Activated CD8-positive, alpha-beta T cell treated with anti-CD3 and anti-CD28 coated beads, Interleukin-2, amount 10 ng/mL, durations not matched to agents 7 days and 5 days (primary cell): ENCODE measurements around the gene TACR2. TPM values are rescaled to one million over a fixed set of nuclear protein-coding genes. Genes with fewer than 3 reads are reported as not detected.

Source experiments
- ATAC-seq: fragments of 150-1000 bp; cut with Tn5 transposase; one replicate; pipeline ENCODE4 v1.10.0; 2021; ENCODE audit warnings: moderate library complexity
- CTCF ChIA-PET: fragments of 350-600 bp; sonication (Branson Sonifier 250); formaldehyde crosslinking; loops from one replicate; lab custom pipeline; 2021; ENCODE audit warnings: antibody characterized with exemption; lab: Charles Lee
- POLR2A ChIA-PET: fragments of 350-600 bp; sonication (Branson Sonifier 250); formaldehyde crosslinking; loops from one replicate; lab custom pipeline; 2021; ENCODE audit warnings: antibody characterized with exemption; lab: Charles Lee
- DNase-seq: peaks from one replicate; pipeline ENCODE4 v3.0.0-alpha.2; 2020
- H3K27ac Mint-ChIP-seq: one replicate; pipeline ENCODE4 v1.8.0; 2021; ENCODE audit warnings: mild to moderate bottlenecking, mixed read lengths
- H3K27me3 Mint-ChIP-seq: one replicate; pipeline ENCODE4 v1.8.0; 2021; ENCODE audit warnings: low read depth, mixed read lengths
- H3K36me3 Mint-ChIP-seq: one replicate; pipeline ENCODE4 v1.8.0; 2021; ENCODE audit warnings: low read depth, mixed read lengths
- H3K4me1 Mint-ChIP-seq: one replicate; pipeline ENCODE4 v1.8.0; 2021; ENCODE audit warnings: low read depth, mixed read lengths
- H3K4me3 Mint-ChIP-seq: one replicate; pipeline ENCODE4 v1.8.0; 2021; ENCODE audit warnings: mild to moderate bottlenecking, mixed read lengths
- H3K9me3 Mint-ChIP-seq: one replicate; pipeline ENCODE4 v1.8.0; 2022; ENCODE audit warnings: mixed read lengths; ENCODE audit not compliant: insufficient read depth
- total RNA-seq, 2 experiments: library from RNA; stranded (reverse); gene quantifications; one replicate each; pipeline ENCODE4 v1.2.3, GENCODE V29; 2021

The TACR2 gene
- total RNA-seq, 2 experiments from 2014 or later, result not detected

- no peak overlapping the region for H3K4me3 Mint-ChIP-seq
- ChIA-PET POLR2A (no interaction called here), CTCF (no interaction called here)
- no peak overlapping the region for H3K27ac Mint-ChIP-seq
- H3K36me3 Mint-ChIP-seq, result peaks cover 68% of the 10 kb centered on the region
- H3K4me1 Mint-ChIP-seq, result peaks cover 2% of the 10 kb centered on the region
- no peak for ATAC-seq
- no peak for DNase-seq
- no peaks in the 10 kb centered on the region for H3K27me3 Mint-ChIP-seq
- no peaks in the 10 kb centered on the region for H3K9me3 Mint-ChIP-seq
Measured at GRCh38 chr10:69382382-69383117, 34.2 kb downstream of the TACR2 start.

DNA sequence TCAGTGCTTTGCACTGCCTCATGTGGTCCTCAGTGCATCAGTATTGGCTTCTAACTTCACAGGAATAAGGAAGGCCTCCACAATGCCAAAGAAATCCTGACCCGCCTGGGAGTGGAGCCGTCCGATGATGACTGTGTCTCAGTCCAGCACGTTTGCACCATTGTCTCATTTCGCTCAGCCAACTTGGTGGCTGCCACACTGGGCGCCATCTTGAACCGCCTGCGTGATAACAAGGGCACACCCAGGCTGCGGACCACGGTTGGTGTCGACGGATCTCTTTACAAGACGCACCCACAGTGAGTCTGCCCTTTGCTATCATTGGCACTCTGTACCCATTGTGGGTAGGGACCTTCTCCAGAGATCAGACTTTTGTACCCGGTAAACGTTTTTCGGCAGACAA lies 36.9 kb downstream of the TACR2 start:
- peaks cover 4% of the 10 kb centered on the region for H3K4me1 Mint-ChIP-seq
- H3K9me3 Mint-ChIP-seq, result no peaks in the 10 kb centered on the region
- H3K4me3 Mint-ChIP-seq, result no peak overlapping the region
- DNase-seq (no peak), ATAC-seq (no peak)
- CTCF ChIA-PET, result interaction anchor here (1.2 kb wide), 1 partner anchor 13 kb away, joined by 6 read pairs; no protein-coding TSS in a partner anchor
- peaks cover 65% of the 10 kb centered on the region for H3K36me3 Mint-ChIP-seq
- H3K27ac Mint-ChIP-seq, result no peak overlapping the region
- H3K27me3 Mint-ChIP-seq, result no peaks in the 10 kb centered on the region
- POLR2A ChIA-PET, result no interaction called here

GRCh38 chr10:69377933-69378332 lies 38.8 kb downstream of the TACR2 start:
- Mint-ChIP-seq H3K9me3 (no peaks in the 10 kb centered on the region), H3K36me3 (peaks cover 60% of the 10 kb centered on the region), H3K4me1 (peaks cover 7% of the 10 kb centered on the region), H3K4me3 (no peak overlapping the region), H3K27me3 (no peaks in the 10 kb centered on the region), H3K27ac (peak overlapping the region; percentile 27)
- ATAC-seq (no peak), DNase-seq (no peak)
- ChIA-PET POLR2A (no interaction called here), CTCF (no interaction called here)

DNA sequence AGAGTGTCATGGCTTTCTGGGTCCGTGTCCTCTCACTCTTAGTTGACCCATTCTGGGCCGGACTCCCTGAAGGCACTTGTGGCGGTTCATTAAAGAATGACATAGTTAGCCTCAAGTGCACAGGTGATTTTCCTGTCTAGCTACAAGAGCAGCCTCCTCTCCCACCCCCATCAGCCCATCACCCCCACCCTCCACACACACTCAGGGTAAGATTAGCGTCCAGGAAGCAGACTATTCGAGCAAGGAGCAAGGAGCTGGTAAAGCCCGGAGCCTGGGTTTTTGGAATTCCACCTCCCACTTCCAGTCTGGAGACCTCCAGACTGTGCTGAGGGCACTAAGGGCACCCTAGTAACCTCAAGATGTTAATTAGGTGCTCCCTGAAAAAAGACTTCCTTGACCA lies 39.5 kb downstream of the TACR2 start:
- no peaks in the 10 kb centered on the region for H3K9me3 Mint-ChIP-seq
- no peak for DNase-seq
- H3K27ac Mint-ChIP-seq, result no peak overlapping the region
- H3K27me3 Mint-ChIP-seq, result no peaks in the 10 kb centered on the region
- H3K4me3 Mint-ChIP-seq, result no peak overlapping the region
- no peak for ATAC-seq
- peaks cover 7% of the 10 kb centered on the region for H3K4me1 Mint-ChIP-seq
- ChIA-PET CTCF (no interaction called here), POLR2A (no interaction called here)
- peaks cover 57% of the 10 kb centered on the region for H3K36me3 Mint-ChIP-seq

DNA sequence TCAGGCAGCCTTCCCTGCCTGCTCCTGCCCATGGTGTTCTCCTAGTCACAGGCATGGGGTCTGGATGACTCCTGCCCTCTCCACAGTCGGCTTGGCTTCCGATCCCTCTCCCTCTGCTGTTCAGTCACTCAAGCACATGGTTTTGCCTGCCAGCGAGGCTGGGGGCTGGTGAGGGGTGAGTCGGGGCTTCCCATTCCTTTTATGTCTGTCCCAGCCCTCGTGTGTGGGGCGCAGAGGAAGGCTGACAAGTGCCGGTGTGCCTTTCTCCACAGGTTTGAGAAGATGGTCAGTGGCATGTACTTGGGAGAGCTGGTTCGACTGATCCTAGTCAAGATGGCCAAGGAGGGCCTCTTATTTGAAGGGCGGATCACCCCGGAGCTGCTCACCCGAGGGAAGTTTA lies 40.1 kb downstream of the TACR2 start:
- ChIA-PET POLR2A (no interaction called here), CTCF (no interaction called here)
- Mint-ChIP-seq H3K27me3 (no peaks in the 10 kb centered on the region), H3K36me3 (peaks cover 61% of the 10 kb centered on the region), H3K4me1 (peaks cover 7% of the 10 kb centered on the region), H3K9me3 (no peaks in the 10 kb centered on the region), H3K4me3 (no peak overlapping the region), H3K27ac (peak overlapping the region; percentile 6)
- no peak for DNase-seq
- ATAC-seq, result no peak

- ATAC-seq, result no peak
- Mint-ChIP-seq H3K9me3 (no peaks in the 10 kb centered on the region), H3K4me1 (peaks cover 7% of the 10 kb centered on the region), H3K27ac (peak overlapping the region; percentile 74), H3K4me3 (no peak overlapping the region), H3K27me3 (no peaks in the 10 kb centered on the region), H3K36me3 (peaks cover 68% of the 10 kb centered on the region)
- POLR2A ChIA-PET, result interaction anchor here (1.6 kb wide), 1 partner anchor 48 kb away, joined by 3 read pairs; no protein-coding TSS in a partner anchor
- CTCF ChIA-PET, result interaction anchor here (1.0 to 1.3 kb wide), 2 partner anchors 17 to 366 kb away, joined by 3 read pairs; no protein-coding TSS in a partner anchor
- no peak for DNase-seq
Measured at GRCh38 chr10:69375307-69376151, 41.2 kb downstream of the TACR2 start.

DNA sequence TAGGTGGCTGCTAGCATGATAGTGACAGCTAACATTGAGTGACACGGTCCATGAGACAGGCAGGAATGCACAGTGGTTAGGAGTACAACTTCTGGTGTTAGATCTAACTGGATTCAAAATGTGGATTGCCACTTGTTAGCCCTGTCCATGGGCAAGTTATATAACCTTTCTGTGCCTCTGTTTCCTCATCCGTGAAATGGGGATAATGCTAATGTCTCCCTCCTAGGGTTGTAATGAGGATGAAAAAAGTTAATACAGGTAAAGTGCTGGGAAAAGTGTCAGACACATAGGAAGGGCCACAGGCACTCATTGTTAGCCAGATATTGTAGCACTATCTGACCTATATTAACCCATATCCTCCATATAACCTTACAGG lies 41.8 kb downstream of the TACR2 start:
- Mint-ChIP-seq H3K27me3 (no peaks in the 10 kb centered on the region), H3K27ac (peak overlapping the region; percentile 22)
- CTCF ChIA-PET, result interaction anchor here (1.3 kb wide), 1 partner anchor 18 kb away, joined by 3 read pairs; no protein-coding TSS in a partner anchor

DNA sequence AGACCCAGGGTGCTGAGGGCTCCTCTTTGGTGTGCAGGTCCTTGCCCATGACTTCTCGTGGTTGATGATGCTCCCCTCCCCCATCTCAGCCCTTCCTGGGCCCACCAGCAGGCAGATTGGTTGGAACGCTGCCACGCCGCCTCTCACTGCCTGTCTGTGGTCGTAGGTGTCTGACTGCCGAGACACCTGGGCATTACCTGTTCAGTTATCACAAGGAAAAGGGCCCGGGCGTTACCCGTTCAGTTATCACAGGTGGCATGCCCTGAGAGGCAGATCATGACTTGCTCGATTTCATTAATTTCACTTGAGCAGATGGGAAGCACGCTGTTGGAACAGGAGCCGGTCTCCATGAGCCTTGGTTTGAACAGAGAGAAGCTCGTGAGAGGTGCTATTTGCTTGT lies 42.5 kb downstream of the TACR2 start:
- peaks cover 68% of the 10 kb centered on the region for H3K36me3 Mint-ChIP-seq
- peak overlapping the region; percentile 22 for H3K27ac Mint-ChIP-seq

More for the DNA sequence above, 41.8 kb downstream of the TACR2 start:
- DNase-seq (no peak), ATAC-seq (no peak)
- POLR2A ChIA-PET, result interaction anchor here (1.6 kb wide), 1 partner anchor 47 kb away, joined by 3 read pairs; no protein-coding TSS in a partner anchor
- Mint-ChIP-seq H3K9me3 (no peaks in the 10 kb centered on the region), H3K36me3 (peaks cover 70% of the 10 kb centered on the region), H3K4me1 (peaks cover 7% of the 10 kb centered on the region), H3K4me3 (no peak overlapping the region)

DNA sequence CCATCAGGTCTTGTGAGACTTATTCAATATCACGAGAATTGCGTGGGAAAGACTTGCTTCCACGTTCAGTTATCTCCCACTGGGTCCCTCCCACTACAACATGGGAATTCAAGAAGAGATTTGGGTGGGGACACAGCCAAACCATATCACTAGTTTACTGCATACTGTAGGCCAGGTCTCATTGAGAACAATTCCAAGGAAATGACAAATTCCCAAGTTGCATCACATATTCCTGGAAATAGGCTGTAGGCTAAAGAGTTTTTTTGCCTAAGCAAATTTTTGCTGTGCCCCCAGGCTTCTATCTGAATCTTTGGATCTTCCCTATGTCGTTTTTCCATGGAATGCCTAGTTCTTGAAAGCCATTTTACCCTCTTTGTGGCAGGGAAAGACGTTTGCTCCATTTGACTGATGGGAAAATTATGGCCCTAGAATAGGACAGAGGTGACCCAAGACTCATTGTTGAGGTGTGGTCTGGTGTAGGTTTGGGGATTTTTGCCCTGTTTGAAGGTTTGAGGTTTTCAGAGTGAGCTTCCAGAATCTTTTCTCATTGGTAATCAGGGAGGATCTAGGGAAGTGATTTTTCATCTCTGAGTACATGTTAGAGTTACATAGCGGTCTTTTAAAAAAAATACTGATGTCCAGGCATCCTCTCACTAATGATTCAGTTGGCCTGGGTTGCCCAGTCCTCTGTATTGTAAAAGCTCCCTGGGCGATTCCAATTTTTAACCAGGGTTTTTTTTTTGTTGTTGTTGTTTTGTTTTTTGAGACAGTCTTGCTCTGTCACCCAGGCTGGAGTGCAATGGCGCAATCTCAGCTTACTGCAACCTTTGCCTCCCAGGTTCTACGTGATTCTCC lies 44.4 kb downstream of the TACR2 start:
- H3K36me3 Mint-ChIP-seq, result peaks cover 67% of the 10 kb centered on the region
- H3K27ac Mint-ChIP-seq, result no peak overlapping the region
- H3K4me1 Mint-ChIP-seq, result peaks cover 7% of the 10 kb centered on the region
- POLR2A ChIA-PET, result no interaction called here
- CTCF ChIA-PET, result interaction anchor here (0.7 to 1.5 kb wide), 3 partner anchors 20 to 132 kb away, joined by 3 to 4 read pairs (median 3); no protein-coding TSS in a partner anchor
- no peak overlapping the region for H3K4me3 Mint-ChIP-seq
- ATAC-seq (no peak), DNase-seq (no peak)
- H3K9me3 Mint-ChIP-seq, result no peaks in the 10 kb centered on the region
- H3K27me3 Mint-ChIP-seq, result no peaks in the 10 kb centered on the region

More for the DNA sequence above, 42.5 kb downstream of the TACR2 start:
- Mint-ChIP-seq H3K4me1 (peaks cover 7% of the 10 kb centered on the region), H3K27me3 (no peaks in the 10 kb centered on the region), H3K4me3 (no peak overlapping the region), H3K9me3 (no peaks in the 10 kb centered on the region)
- no peak for ATAC-seq
- DNase-seq, result no peak
- CTCF ChIA-PET, result interaction anchor here (1.5 kb wide), 1 partner anchor 51 kb away, joined by 3 read pairs; no protein-coding TSS in a partner anchor
- POLR2A ChIA-PET, result interaction anchor here (1.6 kb wide), 1 partner anchor 47 kb away, joined by 3 read pairs; no protein-coding TSS in a partner anchor

GRCh38 chr10:69367469-69367868 lies 49.2 kb downstream of the TACR2 start:
- DNase-seq (no peak), ATAC-seq (no peak)
- H3K9me3 Mint-ChIP-seq, result no peaks in the 10 kb centered on the region

GRCh38 chr10:69366738-69367137 lies 50.0 kb downstream of the TACR2 start:
- Mint-ChIP-seq H3K27me3 (no peaks in the 10 kb centered on the region), H3K27ac (peak overlapping the region; percentile 53), H3K9me3 (no peaks in the 10 kb centered on the region), H3K36me3 (peaks cover 69% of the 10 kb centered on the region), H3K4me3 (no peak overlapping the region), H3K4me1 (peaks cover 29% of the 10 kb centered on the region)
- no peak for ATAC-seq
- ChIA-PET POLR2A (interaction anchor here (0.6 kb wide), 1 partner anchor 40 kb away, joined by 3 read pairs; no protein-coding TSS in a partner anchor), CTCF (no interaction called here)
- no peak for DNase-seq

More at GRCh38 chr10:69367469-69367868, 49.2 kb downstream of the TACR2 start:
- POLR2A ChIA-PET, result no interaction called here
- Mint-ChIP-seq H3K4me3 (no peak overlapping the region), H3K36me3 (peaks cover 74% of the 10 kb centered on the region), H3K27me3 (no peaks in the 10 kb centered on the region), H3K27ac (peak overlapping the region; percentile 17), H3K4me1 (peaks cover 25% of the 10 kb centered on the region)
- CTCF ChIA-PET, result no interaction called here
